ENCODE results near the gene PDE7B. TPM values are rescaled to one million over a fixed set of nuclear protein-coding genes. Genes with fewer than 3 reads are reported as not detected.

PDE7B gene
- total and polyA plus RNA-seq, 9 of the 15 experiments (the other 6 are each of a cell fraction or from before 2014, with no cell fraction given) = 0.01 TPM; not detected in 8

- TF ChIP-seq PRMT5 (CRISPR knock-in tag; IDR thresholded peaks at IDR 0.05) (no peak), HNRNPH1 (optimal IDR thresholded peaks at IDR 0.05; ENCODE audit: low read depth, low read length) (no peak)
- TF ChIP-seq, protein P1, sequence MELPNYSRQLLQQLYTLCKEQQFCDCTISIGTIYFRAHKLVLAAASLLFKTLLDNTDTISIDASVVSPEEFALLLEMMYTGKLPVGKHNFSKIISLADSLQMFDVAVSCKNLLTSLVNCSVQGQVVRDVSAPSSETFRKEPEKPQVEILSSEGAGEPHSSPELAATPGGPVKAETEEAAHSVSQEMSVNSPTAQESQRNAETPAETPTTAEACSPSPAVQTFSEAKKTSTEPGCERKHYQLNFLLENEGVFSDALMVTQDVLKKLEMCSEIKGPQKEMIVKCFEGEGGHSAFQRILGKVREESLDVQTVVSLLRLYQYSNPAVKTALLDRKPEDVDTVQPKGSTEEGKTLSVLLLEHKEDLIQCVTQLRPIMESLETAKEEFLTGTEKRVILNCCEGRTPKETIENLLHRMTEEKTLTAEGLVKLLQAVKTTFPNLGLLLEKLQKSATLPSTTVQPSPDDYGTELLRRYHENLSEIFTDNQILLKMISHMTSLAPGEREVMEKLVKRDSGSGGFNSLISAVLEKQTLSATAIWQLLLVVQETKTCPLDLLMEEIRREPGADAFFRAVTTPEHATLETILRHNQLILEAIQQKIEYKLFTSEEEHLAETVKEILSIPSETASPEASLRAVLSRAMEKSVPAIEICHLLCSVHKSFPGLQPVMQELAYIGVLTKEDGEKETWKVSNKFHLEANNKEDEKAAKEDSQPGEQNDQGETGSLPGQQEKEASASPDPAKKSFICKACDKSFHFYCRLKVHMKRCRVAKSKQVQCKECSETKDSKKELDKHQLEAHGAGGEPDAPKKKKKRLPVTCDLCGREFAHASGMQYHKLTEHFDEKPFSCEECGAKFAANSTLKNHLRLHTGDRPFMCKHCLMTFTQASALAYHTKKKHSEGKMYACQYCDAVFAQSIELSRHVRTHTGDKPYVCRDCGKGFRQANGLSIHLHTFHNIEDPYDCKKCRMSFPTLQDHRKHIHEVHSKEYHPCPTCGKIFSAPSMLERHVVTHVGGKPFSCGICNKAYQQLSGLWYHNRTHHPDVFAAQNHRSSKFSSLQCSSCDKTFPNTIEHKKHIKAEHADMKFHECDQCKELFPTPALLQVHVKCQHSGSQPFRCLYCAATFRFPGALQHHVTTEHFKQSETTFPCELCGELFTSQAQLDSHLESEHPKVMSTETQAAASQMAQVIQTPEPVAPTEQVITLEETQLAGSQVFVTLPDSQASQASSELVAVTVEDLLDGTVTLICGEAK (IDR thresholded peaks at IDR 0.05) = no peak
- TF ChIP-seq, protein P1 (CRISPR knock-in tag; IDR thresholded peaks at IDR 0.05) = no peak
These were observed 121.1 kb downstream of the PDE7B start (continued) for GRCh38 chr6:135972586-135972985.
